ENCODE data around the gene ANO2.

Gene ANO2

DNA sequence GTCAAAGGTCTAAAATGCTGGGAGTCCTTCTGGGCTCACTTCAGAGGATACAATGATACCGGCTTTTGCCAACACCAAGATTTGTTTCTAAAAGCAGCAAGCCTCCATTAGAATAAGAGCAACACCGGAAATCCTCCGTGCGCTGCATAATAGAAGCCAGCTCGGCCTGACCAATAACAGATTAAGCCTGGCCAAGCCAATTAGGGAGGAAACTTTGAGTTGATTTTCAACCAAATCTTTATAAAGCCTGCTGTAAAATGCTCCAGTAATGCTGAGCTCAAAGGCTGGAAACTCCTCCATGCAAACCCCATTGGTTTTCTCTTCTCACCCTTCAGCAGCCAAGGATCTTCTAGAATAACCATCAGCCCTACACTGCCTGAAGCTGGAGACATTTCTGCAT is 363.0 kb downstream of the ANO2 start:
- Histone ChIP-seq H3K27me3 (ENCODE audit: insufficient read depth, low read length) (no peaks in the 10 kb centered on the region), H2AFZ (ENCODE audit: low read length, unreplicated experiment) (no peak overlapping the region), H3K4me3 (ENCODE audit: low read depth, low read length) (no peak overlapping the region), H3K27ac (ENCODE audit: low read depth, low read length) (no peak overlapping the region), H3K79me2 (ENCODE audit: control insufficient read depth, insufficient read depth, low read length, unreplicated experiment) (no peaks in the 10 kb centered on the region), H3K36me3 (ENCODE audit: insufficient read depth, low read length) (no peaks in the 10 kb centered on the region), H3K4me1 (ENCODE audit: control insufficient read depth, insufficient read depth, low read length, unreplicated experiment) (no peaks in the 10 kb centered on the region)

- Histone ChIP-seq H3K79me2 (ENCODE audit: control insufficient read depth, insufficient read depth, low read length, unreplicated experiment) (no peaks in the 10 kb centered on the region), H2AFZ (ENCODE audit: low read length, unreplicated experiment) (no peak overlapping the region), H3K27me3 (ENCODE audit: insufficient read depth, low read length) (no peaks in the 10 kb centered on the region), H3K27ac (ENCODE audit: low read depth, low read length) (no peak overlapping the region), H3K36me3 (ENCODE audit: insufficient read depth, low read length) (no peaks in the 10 kb centered on the region), H3K4me3 (ENCODE audit: low read depth, low read length) (no peak overlapping the region), H3K4me1 (ENCODE audit: control insufficient read depth, insufficient read depth, low read length, unreplicated experiment) (no peaks in the 10 kb centered on the region)
These were observed 363.4 kb downstream of the ANO2 start for GRCh38 chr12:5581616-5582015.

DNA sequence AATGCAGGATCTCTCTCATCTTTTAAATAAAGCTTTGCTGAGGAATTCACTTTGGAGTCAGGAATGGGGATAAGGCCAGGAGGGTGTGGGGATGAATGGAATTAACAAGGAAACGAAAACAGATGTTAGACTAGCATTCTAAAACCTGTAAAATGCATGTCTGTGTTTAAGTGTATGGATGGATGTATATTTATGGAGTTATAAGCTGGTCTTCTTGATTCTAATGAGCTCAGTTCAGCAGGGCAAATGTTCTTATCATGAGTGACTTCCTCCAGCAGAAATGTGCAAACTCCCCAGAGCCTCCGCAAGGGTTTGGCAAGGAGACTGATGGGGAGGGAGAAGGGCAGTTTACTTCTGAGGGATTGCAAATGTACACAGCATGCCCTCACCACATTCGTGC is 364.0 kb downstream of the ANO2 start:
- H3K4me1 ChIP-seq (ENCODE audit: control insufficient read depth, insufficient read depth, low read length, unreplicated experiment), result no peaks in the 10 kb centered on the region
- no peaks in the 10 kb centered on the region for H3K79me2 ChIP-seq (ENCODE audit: control insufficient read depth, insufficient read depth, low read length, unreplicated experiment)
- H3K4me3 ChIP-seq (ENCODE audit: low read depth, low read length), result no peak overlapping the region
- no peaks in the 10 kb centered on the region for H3K36me3 ChIP-seq (ENCODE audit: insufficient read depth, low read length)
- no peaks in the 10 kb centered on the region for H3K27me3 ChIP-seq (ENCODE audit: insufficient read depth, low read length)
- H3K27ac ChIP-seq (ENCODE audit: low read depth, low read length), result no peak overlapping the region
- H2AFZ ChIP-seq (ENCODE audit: low read length, unreplicated experiment), result no peak overlapping the region

GRCh38 chr12:5578775-5579174 is 366.3 kb downstream of the ANO2 start:
- H2AFZ ChIP-seq (ENCODE audit: low read length, unreplicated experiment), result no peak overlapping the region
- H3K79me2 ChIP-seq (ENCODE audit: control insufficient read depth, insufficient read depth, low read length, unreplicated experiment), result no peaks in the 10 kb centered on the region
- H3K27me3 ChIP-seq (ENCODE audit: insufficient read depth, low read length), result no peaks in the 10 kb centered on the region
- H3K36me3 ChIP-seq (ENCODE audit: insufficient read depth, low read length), result no peaks in the 10 kb centered on the region
- H3K4me3 ChIP-seq (ENCODE audit: low read depth, low read length), result no peak overlapping the region
- no peaks in the 10 kb centered on the region for H3K4me1 ChIP-seq (ENCODE audit: control insufficient read depth, insufficient read depth, low read length, unreplicated experiment)
- no peak overlapping the region for H3K27ac ChIP-seq (ENCODE audit: low read depth, low read length)

- Histone ChIP-seq H3K36me3 (ENCODE audit: insufficient read depth, low read length) (no peaks in the 10 kb centered on the region), H3K79me2 (ENCODE audit: control insufficient read depth, insufficient read depth, low read length, unreplicated experiment) (no peaks in the 10 kb centered on the region), H3K27ac (ENCODE audit: low read depth, low read length) (no peak overlapping the region), H3K4me1 (ENCODE audit: control insufficient read depth, insufficient read depth, low read length, unreplicated experiment) (no peaks in the 10 kb centered on the region), H2AFZ (ENCODE audit: low read length, unreplicated experiment) (no peak overlapping the region), H3K4me3 (ENCODE audit: low read depth, low read length) (no peak overlapping the region), H3K27me3 (ENCODE audit: insufficient read depth, low read length) (no peaks in the 10 kb centered on the region)
These were observed 367.3 kb downstream of the ANO2 start for GRCh38 chr12:5577741-5578140.

DNA sequence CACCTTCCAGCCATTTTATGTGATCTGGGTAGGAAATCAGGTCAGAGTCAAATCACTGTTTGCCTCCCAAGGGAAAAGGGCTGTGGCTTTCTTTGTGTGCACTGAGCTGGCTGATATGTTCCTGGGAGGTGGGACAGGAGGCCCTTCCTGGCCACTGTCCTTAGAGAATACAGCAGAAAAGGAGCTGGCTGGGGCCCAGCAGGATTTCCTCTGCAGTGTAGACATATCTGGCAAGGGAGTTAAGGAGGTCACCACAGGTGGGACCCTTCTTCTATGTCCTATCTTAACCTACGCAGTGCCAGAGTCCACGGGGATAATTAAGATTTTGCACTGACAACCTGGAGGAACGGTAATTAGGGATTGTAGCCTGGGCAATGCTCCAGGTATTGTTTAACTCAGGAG is 367.8 kb downstream of the ANO2 start:
- H3K27ac ChIP-seq (ENCODE audit: low read depth, low read length), result no peak overlapping the region
- no peaks in the 10 kb centered on the region for H3K27me3 ChIP-seq (ENCODE audit: insufficient read depth, low read length)
- no peaks in the 10 kb centered on the region for H3K4me1 ChIP-seq (ENCODE audit: control insufficient read depth, insufficient read depth, low read length, unreplicated experiment)
- no peaks in the 10 kb centered on the region for H3K36me3 ChIP-seq (ENCODE audit: insufficient read depth, low read length)
- no peaks in the 10 kb centered on the region for H3K79me2 ChIP-seq (ENCODE audit: control insufficient read depth, insufficient read depth, low read length, unreplicated experiment)
- H3K4me3 ChIP-seq (ENCODE audit: low read depth, low read length), result no peak overlapping the region
- H2AFZ ChIP-seq (ENCODE audit: low read length, unreplicated experiment), result no peak overlapping the region

GRCh38 chr12:5575987-5576386 is 369.1 kb downstream of the ANO2 start:
- Histone ChIP-seq H3K27ac (ENCODE audit: low read depth, low read length) (no peak overlapping the region), H3K36me3 (ENCODE audit: insufficient read depth, low read length) (no peaks in the 10 kb centered on the region), H2AFZ (ENCODE audit: low read length, unreplicated experiment) (no peak overlapping the region), H3K4me3 (ENCODE audit: low read depth, low read length) (no peak overlapping the region), H3K27me3 (ENCODE audit: insufficient read depth, low read length) (no peaks in the 10 kb centered on the region), H3K4me1 (ENCODE audit: control insufficient read depth, insufficient read depth, low read length, unreplicated experiment) (no peaks in the 10 kb centered on the region), H3K79me2 (ENCODE audit: control insufficient read depth, insufficient read depth, low read length, unreplicated experiment) (no peaks in the 10 kb centered on the region)

- Histone ChIP-seq H2AFZ (ENCODE audit: low read length, unreplicated experiment) (no peak overlapping the region), H3K79me2 (ENCODE audit: control insufficient read depth, insufficient read depth, low read length, unreplicated experiment) (no peaks in the 10 kb centered on the region), H3K27ac (ENCODE audit: low read depth, low read length) (no peak overlapping the region), H3K36me3 (ENCODE audit: insufficient read depth, low read length) (no peaks in the 10 kb centered on the region), H3K4me3 (ENCODE audit: low read depth, low read length) (no peak overlapping the region), H3K4me1 (ENCODE audit: control insufficient read depth, insufficient read depth, low read length, unreplicated experiment) (no peaks in the 10 kb centered on the region), H3K27me3 (ENCODE audit: insufficient read depth, low read length) (no peaks in the 10 kb centered on the region)
These were observed 369.8 kb downstream of the ANO2 start for GRCh38 chr12:5575232-5575631.

- H3K4me1 ChIP-seq (ENCODE audit: control insufficient read depth, insufficient read depth, low read length, unreplicated experiment), result no peaks in the 10 kb centered on the region
- H3K36me3 ChIP-seq (ENCODE audit: insufficient read depth, low read length), result no peaks in the 10 kb centered on the region
- H2AFZ ChIP-seq (ENCODE audit: low read length, unreplicated experiment), result no peak overlapping the region
- no peaks in the 10 kb centered on the region for H3K27me3 ChIP-seq (ENCODE audit: insufficient read depth, low read length)
- no peak overlapping the region for H3K4me3 ChIP-seq (ENCODE audit: low read depth, low read length)
- H3K79me2 ChIP-seq (ENCODE audit: control insufficient read depth, insufficient read depth, low read length, unreplicated experiment), result no peaks in the 10 kb centered on the region
- no peak overlapping the region for H3K27ac ChIP-seq (ENCODE audit: low read depth, low read length)
These were observed 371.7 kb downstream of the ANO2 start for GRCh38 chr12:5573390-5573789.

GRCh38 chr12:5571115-5571514 is 373.9 kb downstream of the ANO2 start:
- Histone ChIP-seq H3K4me1 (ENCODE audit: control insufficient read depth, insufficient read depth, low read length, unreplicated experiment) (no peaks in the 10 kb centered on the region), H2AFZ (ENCODE audit: low read length, unreplicated experiment) (no peak overlapping the region), H3K27me3 (ENCODE audit: insufficient read depth, low read length) (no peaks in the 10 kb centered on the region), H3K79me2 (ENCODE audit: control insufficient read depth, insufficient read depth, low read length, unreplicated experiment) (no peaks in the 10 kb centered on the region), H3K36me3 (ENCODE audit: insufficient read depth, low read length) (no peaks in the 10 kb centered on the region), H3K27ac (ENCODE audit: low read depth, low read length) (no peak overlapping the region), H3K4me3 (ENCODE audit: low read depth, low read length) (no peak overlapping the region)

DNA sequence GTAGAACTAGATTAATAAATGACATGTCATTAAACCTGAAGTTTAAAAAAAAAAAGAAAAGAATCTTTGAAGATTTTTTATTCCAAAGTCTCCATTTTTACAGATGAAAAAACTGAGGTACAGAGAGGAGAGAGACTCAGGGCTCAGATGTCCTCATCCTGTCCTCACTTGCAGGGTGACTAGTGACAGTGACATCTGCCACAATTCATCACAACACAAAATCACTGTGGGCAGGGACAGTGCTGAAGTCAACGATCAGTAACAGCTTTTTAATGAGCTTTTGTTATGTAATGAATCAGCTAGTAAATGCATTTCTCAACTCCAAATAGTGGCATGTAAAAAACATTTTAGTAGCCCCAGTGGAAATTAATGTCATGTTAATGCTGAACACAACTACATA is 374.6 kb downstream of the ANO2 start:
- Histone ChIP-seq H2AFZ (ENCODE audit: low read length, unreplicated experiment) (no peak overlapping the region), H3K4me1 (ENCODE audit: control insufficient read depth, insufficient read depth, low read length, unreplicated experiment) (no peaks in the 10 kb centered on the region), H3K4me3 (ENCODE audit: low read depth, low read length) (no peak overlapping the region), H3K36me3 (ENCODE audit: insufficient read depth, low read length) (no peaks in the 10 kb centered on the region), H3K27me3 (ENCODE audit: insufficient read depth, low read length) (no peaks in the 10 kb centered on the region), H3K79me2 (ENCODE audit: control insufficient read depth, insufficient read depth, low read length, unreplicated experiment) (no peaks in the 10 kb centered on the region), H3K27ac (ENCODE audit: low read depth, low read length) (no peak overlapping the region)
